CD4-positive, alpha-beta T cell treated with Interleukin-17A for 4 hours (primary cell): ENCODE measurements around the gene TNFRSF19.
"Not testable (repeated sequence)": the region's sequence is repeated elsewhere in the genome, so short reads cannot be mapped to it uniquely, and the experiment has no call there.

ENCODE experiments used
- DNase-seq: peaks from one replicate; pipeline ENCODE4 v3.0.0-alpha.2; 2020; ENCODE audit warnings: mixed read lengths

The TNFRSF19 gene

DNA sequence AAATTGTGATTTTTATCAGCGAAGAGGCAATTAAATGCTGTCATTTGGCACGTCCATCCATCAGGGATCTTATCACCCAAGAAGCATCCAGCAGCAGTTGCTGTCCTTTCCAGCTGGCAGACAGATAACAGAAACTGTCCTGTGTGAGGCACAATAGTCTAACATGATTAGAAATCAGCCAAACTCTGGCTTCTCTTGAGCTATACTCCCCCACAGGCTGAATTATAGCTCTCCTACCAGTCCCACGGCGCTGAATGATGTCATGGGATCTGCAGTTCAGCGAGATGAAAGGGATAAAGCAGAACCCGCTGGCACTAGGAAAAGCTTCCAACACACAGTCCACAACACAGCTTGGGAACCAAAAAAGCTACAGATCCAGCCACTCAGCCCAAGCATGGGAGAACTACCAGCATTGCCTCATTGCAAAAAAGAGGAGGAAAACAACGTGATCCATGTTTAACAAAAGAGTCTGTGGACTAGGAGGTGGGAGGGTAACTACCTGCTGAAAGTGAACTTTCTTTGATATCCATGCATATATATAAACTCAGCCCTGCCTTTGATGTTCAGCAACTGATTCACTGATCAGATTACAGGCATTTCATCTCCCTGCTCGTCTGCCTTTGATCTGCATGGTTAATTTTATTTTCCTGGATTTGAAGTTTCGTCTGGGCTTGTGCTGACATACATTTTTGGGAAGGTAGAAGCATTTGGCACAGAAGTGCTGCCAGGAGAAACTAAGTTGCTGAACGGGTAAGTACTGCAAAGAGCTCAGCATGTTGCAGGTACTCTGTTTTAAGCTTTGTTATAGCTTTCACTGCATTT is at the start of gene TNFRSF19:
Gene TNFRSF19, plus strand, starts transcription at position 314 of the 822 bp plus-strand sequence. CDS start 19,772 bp downstream, outside the sequence.
- no peak for DNase-seq

DNA sequence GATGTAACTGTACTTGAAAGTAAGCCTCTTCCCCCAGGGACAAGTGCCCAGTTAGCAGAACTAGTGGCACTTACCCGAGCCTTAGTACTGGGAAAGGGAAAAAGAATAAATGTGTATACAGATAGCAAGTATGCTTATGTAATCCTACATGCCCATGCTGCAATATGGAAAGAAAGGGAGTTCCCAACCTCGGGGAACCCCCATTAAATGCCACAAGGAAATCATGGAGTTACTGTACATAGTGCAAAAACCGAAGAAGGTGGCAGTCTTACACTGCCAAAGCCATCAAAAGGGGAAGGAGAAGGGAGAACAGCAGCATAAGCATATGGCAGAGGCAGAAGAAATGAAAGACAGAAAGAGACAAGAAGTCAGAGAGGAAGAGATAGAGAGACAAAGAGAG is 40.3 kb upstream of the TNFRSF19 start:
- DNase-seq: not testable (repeated sequence)

DNA sequence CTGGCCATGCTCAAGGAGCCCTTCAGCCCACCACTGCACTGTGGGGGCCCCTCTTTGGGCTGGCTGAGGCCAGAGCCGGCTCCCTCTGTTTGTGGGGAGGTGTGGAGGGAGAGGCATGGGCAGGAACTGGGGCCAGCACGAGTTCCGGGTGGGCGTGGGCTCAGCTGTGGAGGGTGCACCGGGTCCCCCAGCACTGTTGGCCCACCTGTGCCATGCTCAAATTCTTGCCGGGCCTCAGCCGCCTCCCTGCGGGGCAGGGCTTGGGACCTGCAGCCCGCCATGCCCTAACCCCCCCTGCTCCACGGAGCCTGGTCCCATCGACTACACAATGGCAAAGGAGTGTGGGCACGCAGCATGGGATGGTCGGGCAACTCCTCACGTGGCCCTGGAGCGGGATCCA is 38.8 kb upstream of the TNFRSF19 start:
- no peak for DNase-seq

DNA sequence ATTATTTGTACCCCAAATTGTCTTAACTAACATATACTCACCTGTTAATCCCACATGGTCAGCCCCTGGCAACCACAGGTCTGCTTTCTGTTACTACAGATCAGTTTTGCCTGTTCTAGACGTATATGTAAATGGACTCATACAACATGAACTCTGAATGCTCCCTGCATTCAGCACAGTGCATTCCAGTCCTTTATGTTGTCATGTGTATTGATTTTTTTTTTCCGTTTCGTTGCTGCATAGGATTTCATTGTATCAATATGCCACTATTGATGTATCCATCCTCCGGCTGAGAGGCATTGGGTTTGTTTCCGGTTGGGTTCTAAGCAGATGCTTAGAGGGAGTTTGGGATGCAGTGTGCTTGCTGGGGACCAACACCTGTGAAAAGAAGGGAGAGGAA is 36.1 kb upstream of the TNFRSF19 start:
- no peak for DNase-seq

DNA sequence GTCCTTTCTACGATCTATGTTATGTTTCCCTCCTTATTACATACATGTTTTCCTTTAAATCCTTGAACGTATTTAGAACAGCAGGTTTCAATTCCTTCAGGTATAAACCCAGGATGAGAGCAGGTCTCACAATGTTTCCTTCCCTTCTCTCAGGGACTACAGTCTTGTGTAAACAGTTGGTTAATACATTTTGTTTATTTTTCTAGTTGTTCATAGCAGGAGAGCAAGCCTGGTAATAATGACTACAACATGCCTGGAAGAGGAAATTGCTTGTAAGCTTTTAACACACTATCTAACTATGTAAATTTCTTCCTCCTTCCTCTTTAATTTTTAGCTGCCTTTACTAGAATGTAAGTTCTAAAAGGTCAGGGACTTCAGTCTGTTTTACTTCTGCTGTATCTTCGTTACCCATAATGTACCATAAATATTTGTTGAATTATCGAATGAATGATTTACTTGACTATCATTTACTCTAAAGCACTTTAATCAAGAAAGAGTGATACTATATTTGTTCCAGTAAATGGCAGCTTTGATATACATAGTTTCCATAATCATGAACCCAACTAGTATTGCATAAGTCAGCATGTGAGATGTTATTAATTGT is 28.9 kb upstream of the TNFRSF19 start:
- no peak for DNase-seq

DNA sequence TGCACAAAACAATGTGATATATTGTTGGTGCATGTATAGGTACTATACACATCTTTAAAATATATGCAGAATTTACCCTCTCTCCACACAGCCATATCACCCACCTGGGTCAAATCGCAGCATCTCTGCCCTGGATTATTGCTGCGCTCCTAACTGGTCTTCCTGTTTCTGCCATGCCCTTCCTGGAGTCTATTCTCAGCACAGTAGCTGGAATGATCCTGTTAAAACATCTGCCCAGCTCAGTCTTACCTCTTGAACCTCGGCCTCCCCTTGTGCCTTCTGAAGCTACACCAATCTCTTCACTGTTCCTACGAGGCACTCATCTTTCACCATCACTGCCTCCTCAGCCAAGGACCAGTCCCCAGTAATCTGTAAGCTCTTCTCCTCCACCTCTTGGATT is 25.5 kb upstream of the TNFRSF19 start:
- no peak for DNase-seq

- DNase-seq: no peak
These were observed 23.1 kb upstream of the TNFRSF19 start for GRCh38 chr13:23547000-23547590.

GRCh38 chr13:23549724-23550123 is 20.5 kb upstream of the TNFRSF19 start:
- DNase-seq: no peak

- DNase-seq: no peak
These were observed 20.0 kb upstream of the TNFRSF19 start for GRCh38 chr13:23550163-23550562.

- DNase-seq: no peak
These were observed 18.8 kb upstream of the TNFRSF19 start for GRCh38 chr13:23551213-23552008.

DNA sequence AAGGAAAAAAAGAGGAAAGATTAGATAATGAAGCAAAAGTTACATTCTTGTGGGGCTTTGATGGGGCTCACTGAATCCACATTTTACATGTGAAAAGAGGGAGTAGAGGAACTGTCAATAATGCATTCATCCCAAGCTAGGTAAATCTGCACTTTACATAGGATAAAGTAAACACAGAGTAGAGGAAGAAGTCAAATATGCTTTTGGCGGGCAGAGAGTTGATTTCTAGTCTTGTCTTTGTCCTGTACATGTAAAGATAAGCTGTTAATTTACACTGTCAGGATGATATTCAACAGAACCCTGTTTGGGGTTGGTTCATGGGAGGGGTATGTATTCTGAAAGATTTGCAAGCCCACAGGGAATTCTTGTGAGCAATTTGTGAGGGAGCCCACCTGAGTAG is 18.0 kb upstream of the TNFRSF19 start:
- DNase-seq: no peak

GRCh38 chr13:23552661-23553060 is 17.6 kb upstream of the TNFRSF19 start:
- DNase-seq: no peak

GRCh38 chr13:23554000-23554399 is 16.2 kb upstream of the TNFRSF19 start:
- DNase-seq: no peak

- no peak for DNase-seq
These were observed 13.2 kb upstream of the TNFRSF19 start for GRCh38 chr13:23557043-23557442.

DNA sequence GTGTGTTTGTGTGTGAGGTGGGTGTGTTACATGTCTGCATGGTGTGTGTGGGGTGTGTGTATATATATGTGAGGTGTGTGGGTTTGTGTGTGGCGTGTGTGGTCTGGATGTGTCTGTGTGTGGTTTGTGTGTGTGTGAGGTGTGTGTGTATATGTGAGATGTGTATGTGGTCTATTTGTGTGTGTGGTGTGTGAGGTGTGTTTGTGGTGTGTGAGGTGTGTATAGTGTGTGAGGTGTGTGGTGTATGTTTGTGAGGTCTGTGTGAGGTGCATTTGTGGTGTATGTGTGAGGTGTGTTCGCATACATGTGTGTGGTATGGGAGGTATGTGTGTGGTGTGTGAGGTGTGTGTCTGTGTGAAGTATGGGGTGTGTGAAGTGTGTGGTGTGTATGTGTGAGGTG is 12.5 kb upstream of the TNFRSF19 start:
- no peak for DNase-seq

DNA sequence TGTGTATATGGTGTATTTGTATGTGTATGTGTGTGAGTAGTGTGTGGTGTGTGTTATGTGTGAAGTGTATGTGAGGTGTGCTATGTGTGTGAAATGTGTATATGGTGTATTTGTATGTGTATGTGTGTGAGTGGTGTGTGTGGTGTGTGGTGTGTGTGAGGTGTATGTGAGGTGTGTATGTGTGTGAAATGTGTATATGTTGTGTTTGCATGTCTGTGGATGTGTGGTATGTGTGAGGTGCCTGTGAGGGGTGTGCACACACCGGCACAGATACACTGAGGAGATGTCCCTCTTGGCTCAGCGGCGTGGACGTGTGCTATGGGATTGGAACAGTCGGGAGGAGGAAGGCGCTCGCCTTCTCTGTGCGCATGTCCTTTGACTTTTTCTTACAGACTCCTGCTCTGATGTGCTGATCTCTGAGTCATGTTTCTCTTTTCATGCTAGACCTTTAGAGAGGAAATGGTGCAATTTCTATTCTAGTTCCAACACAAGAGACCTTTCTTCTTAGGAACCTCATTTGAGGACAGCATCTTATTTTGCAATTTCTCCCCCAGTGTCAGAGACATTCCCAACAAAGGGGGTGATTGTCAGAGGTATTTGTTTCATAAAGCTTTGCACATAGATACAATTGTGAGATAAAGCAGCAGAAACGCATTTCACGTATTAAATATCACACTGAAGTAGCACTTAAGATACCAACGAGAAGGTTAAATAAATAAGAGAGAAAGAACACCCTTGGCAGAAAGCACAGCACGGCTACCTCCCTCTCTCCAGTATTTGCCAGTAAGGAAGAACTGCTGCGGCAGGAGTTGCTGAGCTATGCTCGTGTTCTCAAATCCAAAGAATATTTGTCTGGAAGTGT is 11.3 kb upstream of the TNFRSF19 start:
- no peak for DNase-seq

- no peak for DNase-seq
These were observed 9.6 kb upstream of the TNFRSF19 start for GRCh38 chr13:23560571-23561089.

DNA sequence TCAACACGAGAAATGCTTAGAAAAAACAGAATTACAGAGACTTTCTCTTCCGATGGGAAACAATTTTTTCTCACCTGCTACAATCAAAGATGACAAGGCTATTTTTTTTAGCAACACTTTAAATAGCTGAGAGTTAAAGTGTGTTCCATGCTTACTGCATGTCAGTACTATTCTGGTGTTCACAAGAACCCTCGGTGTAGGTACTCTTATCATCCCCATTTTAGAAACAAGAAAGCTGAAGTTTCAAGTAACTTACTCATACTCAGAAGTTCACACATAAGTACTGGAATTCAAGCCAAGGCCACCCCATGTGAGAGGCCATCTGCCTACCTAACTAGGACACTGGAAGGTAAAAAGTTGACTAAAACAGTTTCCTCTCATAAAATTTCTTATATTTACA is 9.0 kb upstream of the TNFRSF19 start:
- no peak for DNase-seq

GRCh38 chr13:23563085-23563845 is 6.9 kb upstream of the TNFRSF19 start:
- DNase-seq: no peak

DNA sequence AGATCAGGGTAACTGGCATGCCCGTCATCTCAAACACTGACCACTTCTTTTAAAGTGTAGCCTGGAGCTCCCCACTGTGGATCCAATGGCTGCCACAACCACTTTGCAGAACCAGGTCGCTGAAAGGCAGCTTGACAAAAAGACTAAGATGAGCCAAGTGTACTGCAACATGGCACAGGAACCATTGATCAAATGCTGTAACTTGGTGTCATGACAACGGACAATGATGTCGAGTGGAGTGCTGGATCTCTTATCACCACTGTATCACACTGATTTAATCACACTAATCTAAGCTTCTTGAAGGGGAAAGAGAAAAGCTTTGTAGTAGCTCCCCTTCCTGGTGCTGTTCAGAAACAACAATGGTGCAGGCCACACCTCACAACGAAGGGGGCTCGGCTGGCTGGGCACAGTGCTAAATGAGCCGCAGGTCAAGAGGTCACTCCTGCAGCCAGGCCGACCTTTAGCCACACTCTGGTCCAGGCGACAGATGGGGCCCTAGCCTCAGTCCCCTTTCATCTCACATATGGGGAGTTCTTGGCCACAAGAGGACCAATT is 2.2 kb upstream of the TNFRSF19 start:
- DNase-seq: no peak

GRCh38 chr13:23570921-23571315 is 706 bp downstream of the TNFRSF19 start:
- no peak for DNase-seq
